K562 treated with DMSO at 1 percent for 4 hours (cell line): Measurements from ENCODE around the gene SLC8A2. TPM values are rescaled to one million over a fixed set of nuclear protein-coding genes. Genes with fewer than 3 reads are reported as not detected.

Source experiments
- total RNA-seq: library from RNA; unstranded; fragments of 300-600 nt; gene quantifications from 2 replicates; pipeline ENCODE4 v1.2.3, GENCODE V29; 2022; ENCODE audit not compliant: insufficient read depth

Gene SLC8A2, protein sequence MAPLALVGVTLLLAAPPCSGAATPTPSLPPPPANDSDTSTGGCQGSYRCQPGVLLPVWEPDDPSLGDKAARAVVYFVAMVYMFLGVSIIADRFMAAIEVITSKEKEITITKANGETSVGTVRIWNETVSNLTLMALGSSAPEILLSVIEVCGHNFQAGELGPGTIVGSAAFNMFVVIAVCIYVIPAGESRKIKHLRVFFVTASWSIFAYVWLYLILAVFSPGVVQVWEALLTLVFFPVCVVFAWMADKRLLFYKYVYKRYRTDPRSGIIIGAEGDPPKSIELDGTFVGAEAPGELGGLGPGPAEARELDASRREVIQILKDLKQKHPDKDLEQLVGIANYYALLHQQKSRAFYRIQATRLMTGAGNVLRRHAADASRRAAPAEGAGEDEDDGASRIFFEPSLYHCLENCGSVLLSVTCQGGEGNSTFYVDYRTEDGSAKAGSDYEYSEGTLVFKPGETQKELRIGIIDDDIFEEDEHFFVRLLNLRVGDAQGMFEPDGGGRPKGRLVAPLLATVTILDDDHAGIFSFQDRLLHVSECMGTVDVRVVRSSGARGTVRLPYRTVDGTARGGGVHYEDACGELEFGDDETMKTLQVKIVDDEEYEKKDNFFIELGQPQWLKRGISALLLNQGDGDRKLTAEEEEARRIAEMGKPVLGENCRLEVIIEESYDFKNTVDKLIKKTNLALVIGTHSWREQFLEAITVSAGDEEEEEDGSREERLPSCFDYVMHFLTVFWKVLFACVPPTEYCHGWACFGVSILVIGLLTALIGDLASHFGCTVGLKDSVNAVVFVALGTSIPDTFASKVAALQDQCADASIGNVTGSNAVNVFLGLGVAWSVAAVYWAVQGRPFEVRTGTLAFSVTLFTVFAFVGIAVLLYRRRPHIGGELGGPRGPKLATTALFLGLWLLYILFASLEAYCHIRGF
- 0.24 TPM in 1 of 2 replicates, not detected in the other for total RNA-seq

GRCh38 chr19:47471733-47472457 is at the start of gene SLC8A2:
Gene SLC8A2, minus strand, starts transcription at chr19:47471893. Its CDS starts 5,490 bp downstream, at chr19:47466403.

GRCh38 chr19:47514869-47515588 is 43.3 kb upstream of the SLC8A2 start, which contains the start of gene NAPA:
Gene NAPA, minus strand, starts transcription at chr19:47515063. Its CDS starts 123 bp downstream, at chr19:47514940.

DNA sequence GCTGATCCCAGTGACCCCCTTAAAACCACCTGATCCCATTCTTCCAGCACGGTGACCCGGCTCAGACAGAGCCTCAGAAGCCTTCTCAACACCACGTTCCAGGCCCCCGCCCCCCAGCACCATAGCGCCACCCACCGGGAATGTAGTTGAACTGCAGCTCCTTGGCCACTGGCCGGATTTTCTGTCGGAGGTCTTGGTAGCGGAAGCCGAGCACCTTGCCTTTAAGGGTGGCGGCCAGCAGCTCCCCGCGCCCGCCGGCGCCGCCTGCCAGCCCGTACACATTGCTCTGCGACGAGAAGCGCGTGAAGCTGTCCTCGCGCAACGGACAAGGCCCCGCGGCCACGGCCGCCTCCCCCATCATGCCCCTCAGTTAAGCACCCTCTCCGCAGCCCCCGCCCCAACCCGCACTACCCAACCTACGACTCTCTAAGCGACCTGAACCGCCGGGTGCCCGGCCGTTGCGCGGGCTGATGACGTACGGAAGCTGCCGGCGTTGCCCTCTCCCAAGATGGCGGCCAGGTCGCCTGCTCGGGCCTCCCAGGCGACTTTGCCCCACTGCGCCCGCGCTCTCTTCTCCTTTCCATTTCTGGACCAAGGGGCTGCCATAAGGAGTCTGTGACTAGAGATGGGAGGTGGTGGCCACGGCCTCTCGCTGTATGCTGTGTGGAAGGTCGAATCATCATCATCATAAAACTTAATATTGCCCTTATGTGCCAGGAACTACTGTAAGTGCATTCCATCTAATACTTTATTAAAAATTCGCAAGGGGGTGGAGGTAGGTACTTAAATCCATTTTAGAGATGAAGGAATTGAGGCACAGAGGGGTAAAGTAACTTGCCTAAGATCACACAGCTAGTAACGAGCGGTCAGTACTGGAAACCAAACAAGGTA is 12.4 kb upstream of the SLC8A2 start, which contains the start of gene KPTN:
KPTN (minus strand) TSS at position 420 of the 891 bp plus-strand sequence; CDS start at position 361, 59 bp downstream.

GRCh38 chr19:47419030-47419783 is 52.5 kb downstream of the SLC8A2 start, which contains the start of gene MEIS3:
Gene MEIS3, minus strand, starts transcription at chr19:47419527. Its CDS starts 446 bp downstream, at chr19:47419081.

Other genes with a start within 250 kb of the SLC8A2 start
- 40.9 and 42.8 TPM in 2 replicates for gene BBC3, start 240.7 kb downstream of the SLC8A2 start, total RNA-seq
- gene CCDC9, start 215.4 kb downstream of the SLC8A2 start, total RNA-seq, result 14.4 and 18.8 TPM in 2 replicates
- 25.4 and 26.1 TPM in 2 replicates for gene INAFM1, start 197.0 kb downstream of the SLC8A2 start, total RNA-seq
- 0.91 and 1.3 TPM in 2 replicates for gene C5AR1, start 162.0 kb downstream of the SLC8A2 start, total RNA-seq
- gene C5AR2, start 139.7 kb downstream of the SLC8A2 start, total RNA-seq, result not detected in 2 replicates
- gene DHX34, start 122.6 kb downstream of the SLC8A2 start, total RNA-seq, result 11.3 and 12.0 TPM in 2 replicates
- gene MEIS3, start 52.4 kb downstream of the SLC8A2 start, total RNA-seq, result 2.9 and 5.6 TPM in 2 replicates
- gene KPTN, start 12.3 kb upstream of the SLC8A2 start, total RNA-seq, result 8.1 and 10.2 TPM in 2 replicates
- 134 and 135 TPM in 2 replicates for gene NAPA, start 43.2 kb upstream of the SLC8A2 start, total RNA-seq
- gene ZNF541, start 101.3 kb upstream of the SLC8A2 start, total RNA-seq, result 0.44 and 0.96 TPM in 2 replicates
- gene BICRA, start 137.2 kb upstream of the SLC8A2 start, total RNA-seq, result 4.8 and 12.1 TPM in 2 replicates
- gene EHD2, start 241.5 kb upstream of the SLC8A2 start, total RNA-seq, result 21.0 and 25.2 TPM in 2 replicates